GM21526 (cell line): ENCODE measurements around the gene MBOAT1.
"Not testable (repeated sequence)": the region's sequence is repeated elsewhere in the genome, so short reads cannot be mapped to it uniquely, and the experiment has no call there.

ENCODE experiments used
- ATAC-seq: cut with Tn5 transposase; IDR thresholded peaks from one replicate; pipeline ENCODE4 v1.9.1; 2021; ENCODE audit warnings: moderate library complexity; ENCODE audit not compliant: unreplicated experiment, low FRiP score

The MBOAT1 gene

DNA sequence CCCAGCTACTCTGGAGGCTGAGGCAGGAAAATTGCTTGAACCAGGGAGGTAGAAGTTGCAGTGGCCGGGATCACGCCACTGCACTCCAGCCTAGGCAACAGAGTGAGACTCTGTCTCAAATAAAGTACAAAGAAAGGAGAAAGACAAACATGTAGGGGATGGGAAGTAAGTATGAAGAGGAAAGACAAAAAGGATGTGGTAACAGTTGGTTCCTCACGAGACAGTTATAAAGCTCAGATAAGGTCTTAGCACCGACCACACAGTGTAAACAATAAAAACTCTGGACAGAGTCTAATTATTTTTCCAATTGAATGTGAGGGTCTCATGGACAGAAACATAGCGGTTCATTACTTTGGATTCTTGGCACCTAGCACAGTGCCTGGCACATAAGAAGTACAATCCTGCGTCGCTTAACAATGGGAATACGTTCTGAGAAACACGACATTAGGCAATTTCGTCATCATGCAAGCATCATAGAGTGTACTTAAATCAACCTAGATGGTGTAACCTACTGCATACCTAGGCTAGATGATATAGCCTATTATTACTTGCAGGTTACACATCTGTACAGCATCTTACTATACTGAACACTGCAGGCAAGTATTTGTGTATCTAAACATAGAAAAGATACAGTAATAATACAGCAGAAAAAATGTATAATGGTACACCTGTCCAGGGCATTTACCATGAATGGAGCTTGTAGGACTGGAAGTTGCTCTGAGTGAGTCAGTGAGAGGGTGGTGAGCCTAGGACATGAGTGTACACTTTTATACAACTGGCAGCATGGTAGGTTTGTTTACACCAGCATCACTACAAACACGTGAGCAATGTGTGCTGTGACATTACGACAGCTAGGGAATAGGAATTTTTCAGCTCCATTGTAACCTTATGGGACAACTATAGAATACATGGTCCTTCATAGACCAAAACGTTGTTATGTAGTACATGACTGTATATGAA, 38.2 kb downstream of the MBOAT1 start:
- no peak for ATAC-seq

GRCh38 chr6:20172842-20173456, 39.3 kb downstream of the MBOAT1 start:
- ATAC-seq = no peak

GRCh38 chr6:20170455-20171148, 41.7 kb downstream of the MBOAT1 start:
- no peak for ATAC-seq

DNA sequence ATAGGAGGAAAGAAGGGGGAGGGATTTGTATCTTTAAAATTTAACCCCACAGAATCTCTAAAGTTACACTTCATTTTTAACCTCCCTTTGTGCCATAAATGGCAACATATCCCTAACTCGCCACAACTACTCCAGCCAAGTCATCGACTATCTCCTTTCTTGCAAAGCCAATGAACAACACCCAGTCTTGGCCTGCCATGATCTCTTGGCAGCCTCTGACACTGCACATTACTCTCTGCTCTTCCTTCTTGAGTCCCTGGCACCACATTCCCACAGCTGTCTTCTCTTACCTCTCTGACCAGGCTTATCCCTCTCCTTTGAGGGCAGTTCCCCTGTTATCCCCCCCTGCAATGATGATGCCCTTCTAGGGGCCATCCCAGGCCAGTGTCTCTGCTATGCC, 42.5 kb downstream of the MBOAT1 start:
- no peak for ATAC-seq

- no peak for ATAC-seq
Measured at GRCh38 chr6:20169119-20169557, 43.1 kb downstream of the MBOAT1 start.

DNA sequence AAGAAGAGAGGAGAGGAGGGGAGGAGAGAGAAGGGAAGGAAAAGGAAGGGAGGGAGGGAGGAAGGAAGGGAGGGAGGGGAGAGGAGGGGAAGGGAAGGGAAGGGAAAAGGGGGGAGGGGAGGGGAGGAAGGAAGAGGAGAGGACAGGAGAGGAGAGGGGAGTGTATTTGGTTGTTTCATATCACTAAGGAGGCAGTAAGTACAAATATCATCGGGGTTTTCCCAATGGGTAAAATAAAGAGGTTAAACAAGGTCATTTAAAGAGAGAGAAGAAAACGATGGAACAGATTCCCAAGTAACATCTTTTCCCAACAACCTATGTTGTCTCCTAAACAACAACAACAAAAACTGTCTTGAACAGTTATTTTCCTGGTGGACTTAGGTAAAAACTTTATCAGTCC, 43.6 kb downstream of the MBOAT1 start:
- ATAC-seq = no peak

DNA sequence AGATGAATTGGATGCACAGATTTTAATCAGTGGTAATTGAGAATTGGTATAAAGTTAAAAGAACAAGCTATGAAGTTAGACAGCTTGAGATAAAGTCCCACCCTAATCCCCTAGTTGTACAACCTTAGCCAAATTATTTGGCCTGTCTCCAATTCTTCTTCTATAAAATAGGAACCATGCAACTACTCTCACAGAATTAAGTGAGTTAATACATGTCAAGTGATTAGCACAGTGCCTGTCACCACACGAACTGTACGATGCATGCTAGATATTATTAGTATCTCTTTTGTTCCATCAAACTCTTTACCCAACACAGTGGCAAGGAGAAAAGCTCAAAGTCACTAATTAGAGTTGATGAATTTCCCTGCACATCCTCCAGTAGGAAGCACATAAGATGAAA, 44.7 kb downstream of the MBOAT1 start:
- ATAC-seq = no peak

GRCh38 chr6:20166210-20166609, 46.1 kb downstream of the MBOAT1 start:
- ATAC-seq = no peak

- no peak for ATAC-seq
Measured at GRCh38 chr6:20162515-20162914, 49.8 kb downstream of the MBOAT1 start.

DNA sequence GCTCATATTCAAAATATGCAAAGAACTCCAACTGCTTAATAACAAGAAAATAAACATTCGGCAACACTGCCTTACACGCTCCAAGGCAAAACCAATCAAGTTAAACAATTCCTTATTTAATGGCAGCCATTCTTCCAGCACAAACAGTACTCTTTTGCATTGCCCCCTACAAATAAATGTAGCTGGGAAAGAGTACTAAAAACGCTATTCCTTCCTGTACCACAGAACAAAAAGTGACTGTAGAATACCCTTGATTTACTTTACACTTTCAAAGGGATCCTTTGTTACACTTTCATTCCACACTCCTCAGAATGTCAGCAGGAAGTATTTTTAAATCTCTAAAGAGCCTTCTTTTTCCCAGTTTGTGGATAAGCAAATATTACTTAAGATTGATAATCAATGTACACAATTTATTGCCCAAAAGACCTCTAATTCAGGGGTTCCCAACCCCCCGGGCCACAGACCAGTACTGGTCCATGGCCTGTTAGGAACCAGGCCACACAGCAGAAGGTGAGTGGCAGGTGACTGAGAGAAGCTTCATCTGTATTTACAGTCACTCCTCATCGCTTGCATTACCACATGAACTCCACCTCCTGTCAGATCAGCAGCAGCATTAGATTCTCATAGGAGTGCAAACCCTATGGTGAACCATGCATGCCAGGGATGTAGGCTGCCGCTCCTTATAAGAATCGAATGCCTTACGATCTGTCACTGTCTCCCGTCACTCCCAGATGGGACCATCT, 51.6 kb downstream of the MBOAT1 start:
- no peak for ATAC-seq

DNA sequence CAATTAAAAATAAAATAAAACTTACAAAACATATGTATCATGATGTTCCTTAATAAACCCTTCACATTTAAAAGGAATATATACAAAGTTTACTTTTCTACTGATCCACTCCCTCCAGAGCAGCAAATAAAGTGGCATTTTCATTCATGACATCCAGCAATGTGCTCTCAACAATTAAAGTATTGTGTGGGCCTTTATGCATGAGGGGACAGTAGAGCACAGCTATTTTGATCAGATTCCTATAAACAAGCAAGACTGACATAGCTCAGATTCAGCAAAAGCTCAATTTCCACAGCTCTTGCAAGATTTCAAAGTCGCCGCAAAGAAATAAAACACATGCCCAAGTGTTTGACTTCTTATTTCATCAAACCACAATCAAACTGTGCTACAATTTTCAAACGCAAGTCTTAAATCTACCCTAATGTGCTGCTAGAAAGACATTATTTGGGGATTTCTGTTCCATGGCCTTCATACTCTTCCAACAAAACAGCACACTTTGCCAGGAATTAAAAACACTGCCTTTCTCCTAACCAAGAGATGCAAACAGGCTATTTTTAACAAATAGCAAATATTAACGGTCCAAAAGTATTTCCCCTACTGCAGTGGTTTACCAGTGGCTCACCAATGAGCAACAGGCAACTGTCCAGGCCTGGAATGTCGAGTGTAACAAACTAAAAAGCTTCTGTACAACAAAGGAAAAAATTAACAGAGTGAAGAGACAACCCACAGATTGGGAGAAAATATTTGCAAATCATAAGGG, 52.3 kb downstream of the MBOAT1 start:
- no peak for ATAC-seq

GRCh38 chr6:20159098-20159497, 53.2 kb downstream of the MBOAT1 start:
- no peak for ATAC-seq

- ATAC-seq = no peak
Measured at GRCh38 chr6:20158676-20159075, 53.6 kb downstream of the MBOAT1 start.

GRCh38 chr6:20156824-20157223, 55.4 kb downstream of the MBOAT1 start:
- no peak for ATAC-seq

GRCh38 chr6:20154753-20155152, 57.5 kb downstream of the MBOAT1 start:
- no peak for ATAC-seq

GRCh38 chr6:20153194-20153593, 59.1 kb downstream of the MBOAT1 start:
- no peak for ATAC-seq

DNA sequence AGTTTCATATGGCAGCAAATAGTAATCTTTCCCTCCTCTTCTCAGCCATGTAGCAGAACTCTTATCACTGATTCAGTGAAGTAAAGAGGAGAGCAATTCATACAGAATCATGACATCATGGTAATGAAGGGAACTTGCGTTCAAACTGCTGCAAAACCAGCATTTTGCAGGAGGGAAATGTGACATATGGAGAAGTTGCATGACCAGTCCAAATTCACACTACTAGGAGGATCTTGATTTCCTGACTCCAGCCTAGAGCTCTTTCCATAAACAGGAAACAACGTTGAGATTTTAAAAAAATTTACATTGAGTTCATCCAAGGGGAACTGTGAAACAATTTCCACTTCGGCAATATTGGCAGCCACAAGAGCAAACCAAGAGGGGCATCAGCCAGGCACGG, 63.8 kb downstream of the MBOAT1 start:
- no peak for ATAC-seq

DNA sequence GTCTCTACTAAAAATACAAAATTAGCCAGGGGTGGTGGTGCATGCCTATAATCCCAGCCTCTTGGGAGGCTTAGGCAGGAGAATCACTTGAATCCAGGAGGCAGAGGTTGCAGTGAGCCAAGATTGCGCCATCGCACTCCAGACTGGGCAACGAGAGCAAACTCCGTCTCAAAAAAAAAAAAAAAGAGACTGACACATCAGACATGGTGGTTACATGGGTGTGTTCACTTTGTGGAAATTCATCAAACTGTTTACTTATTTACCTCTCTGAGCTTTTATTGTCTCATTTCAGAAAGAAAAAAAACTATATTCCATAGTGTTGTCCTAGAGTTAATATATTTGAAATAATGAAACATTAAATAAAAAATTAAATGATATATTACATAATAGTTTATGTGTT, 64.8 kb downstream of the MBOAT1 start:
- ATAC-seq = no peak

DNA sequence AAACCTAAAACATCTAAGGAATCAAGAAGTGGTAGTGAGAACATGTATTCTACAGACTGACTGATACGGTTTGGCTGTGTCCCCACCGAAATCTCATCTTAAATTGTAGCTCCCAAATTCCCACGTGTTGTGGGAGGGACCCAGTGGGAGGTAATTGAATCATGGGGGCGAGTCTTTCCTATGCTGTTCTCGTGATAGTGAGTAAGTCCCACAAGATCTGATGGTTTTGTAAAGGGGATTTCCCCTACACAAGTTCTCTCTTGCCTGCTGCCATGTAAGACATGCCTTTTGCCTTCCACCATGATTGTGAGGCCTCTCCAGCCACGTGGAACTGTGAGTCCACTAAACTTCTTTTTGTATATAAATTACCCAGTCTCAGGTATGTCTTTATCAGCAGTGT, 65.4 kb downstream of the MBOAT1 start:
- ATAC-seq = not testable (repeated sequence)

GRCh38 chr6:20146291-20146690, 66.0 kb downstream of the MBOAT1 start:
- no peak for ATAC-seq
